ENCODE measurements around the gene DTNB.

The DTNB gene

DNA sequence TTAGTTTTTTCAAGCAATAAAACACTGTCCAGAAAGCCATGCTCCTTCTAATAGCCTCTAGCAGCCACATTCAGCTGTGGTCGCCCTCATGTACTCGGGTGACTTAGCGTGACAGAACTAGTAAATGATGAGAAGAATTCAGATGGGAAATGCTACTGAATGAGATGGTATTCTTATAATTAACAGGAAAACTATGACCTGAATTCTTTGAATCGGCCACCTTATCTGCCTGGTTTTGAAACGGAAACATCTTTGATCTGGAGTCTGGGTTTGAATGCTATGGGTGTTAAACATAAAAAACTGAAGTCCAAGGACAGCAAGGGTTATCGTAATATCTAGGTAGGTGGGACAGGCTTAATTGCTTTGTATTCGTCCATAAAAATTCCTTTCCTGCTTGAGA lies 192.8 kb downstream of the DTNB start:
- H3K4me3 ChIP-seq (ENCODE audit: low read depth, low read length) = no peak overlapping the region
- no peak for DNase-seq (ENCODE audit: low read depth)
- TF ChIP-seq, protein P1, sequence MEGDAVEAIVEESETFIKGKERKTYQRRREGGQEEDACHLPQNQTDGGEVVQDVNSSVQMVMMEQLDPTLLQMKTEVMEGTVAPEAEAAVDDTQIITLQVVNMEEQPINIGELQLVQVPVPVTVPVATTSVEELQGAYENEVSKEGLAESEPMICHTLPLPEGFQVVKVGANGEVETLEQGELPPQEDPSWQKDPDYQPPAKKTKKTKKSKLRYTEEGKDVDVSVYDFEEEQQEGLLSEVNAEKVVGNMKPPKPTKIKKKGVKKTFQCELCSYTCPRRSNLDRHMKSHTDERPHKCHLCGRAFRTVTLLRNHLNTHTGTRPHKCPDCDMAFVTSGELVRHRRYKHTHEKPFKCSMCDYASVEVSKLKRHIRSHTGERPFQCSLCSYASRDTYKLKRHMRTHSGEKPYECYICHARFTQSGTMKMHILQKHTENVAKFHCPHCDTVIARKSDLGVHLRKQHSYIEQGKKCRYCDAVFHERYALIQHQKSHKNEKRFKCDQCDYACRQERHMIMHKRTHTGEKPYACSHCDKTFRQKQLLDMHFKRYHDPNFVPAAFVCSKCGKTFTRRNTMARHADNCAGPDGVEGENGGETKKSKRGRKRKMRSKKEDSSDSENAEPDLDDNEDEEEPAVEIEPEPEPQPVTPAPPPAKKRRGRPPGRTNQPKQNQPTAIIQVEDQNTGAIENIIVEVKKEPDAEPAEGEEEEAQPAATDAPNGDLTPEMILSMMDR (conservative IDR thresholded peaks at IDR 0.05; ENCODE audit: low read depth, low read length) = no peak

DNA sequence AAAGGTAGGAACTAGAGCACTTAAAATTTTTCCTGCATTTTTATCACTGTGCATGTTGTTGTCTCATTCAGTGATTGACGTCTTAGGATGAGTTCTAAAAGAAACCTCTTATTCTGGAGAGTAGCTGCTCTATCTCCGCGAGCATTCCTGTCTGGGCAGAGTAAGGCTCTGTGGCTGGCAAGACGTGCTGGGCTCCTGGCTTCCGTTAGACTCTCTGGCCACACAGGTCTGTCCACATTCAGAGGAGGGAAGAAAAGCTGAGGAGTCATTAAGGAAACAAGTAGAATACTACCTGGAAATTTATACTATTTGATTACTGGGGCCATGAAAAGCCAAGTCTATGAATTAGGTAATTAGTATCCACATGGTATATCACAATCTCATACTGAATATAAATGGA lies 193.6 kb downstream of the DTNB start:
- no peak overlapping the region for H3K4me3 ChIP-seq (ENCODE audit: low read depth, low read length)
- no peak for DNase-seq (ENCODE audit: low read depth)
- TF ChIP-seq, protein P1 (conservative IDR thresholded peaks at IDR 0.05; ENCODE audit: low read depth, low read length) = no peak

DNA sequence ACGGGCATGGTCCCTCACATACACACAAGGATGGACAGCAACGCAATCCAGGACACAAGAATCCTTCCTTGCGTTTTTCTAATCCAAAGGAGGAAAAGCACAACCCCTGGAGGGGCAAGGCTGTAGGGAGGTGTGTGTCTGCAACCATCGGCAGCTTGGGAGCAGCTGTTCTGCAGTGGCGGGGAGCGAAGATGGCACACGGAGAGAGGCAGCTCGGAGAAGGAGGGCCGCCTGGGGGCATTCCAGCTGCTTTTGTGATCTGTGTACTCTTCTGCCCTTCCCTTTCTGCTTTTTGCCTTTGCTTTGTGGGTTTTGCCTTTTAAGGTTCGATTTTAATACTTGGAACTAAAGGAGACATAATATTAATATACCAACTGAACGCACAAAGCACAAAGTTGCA lies 194.6 kb downstream of the DTNB start:
- TF ChIP-seq, protein P1 (conservative IDR thresholded peaks at IDR 0.05; ENCODE audit: low read depth, low read length) = no peak

DNA sequence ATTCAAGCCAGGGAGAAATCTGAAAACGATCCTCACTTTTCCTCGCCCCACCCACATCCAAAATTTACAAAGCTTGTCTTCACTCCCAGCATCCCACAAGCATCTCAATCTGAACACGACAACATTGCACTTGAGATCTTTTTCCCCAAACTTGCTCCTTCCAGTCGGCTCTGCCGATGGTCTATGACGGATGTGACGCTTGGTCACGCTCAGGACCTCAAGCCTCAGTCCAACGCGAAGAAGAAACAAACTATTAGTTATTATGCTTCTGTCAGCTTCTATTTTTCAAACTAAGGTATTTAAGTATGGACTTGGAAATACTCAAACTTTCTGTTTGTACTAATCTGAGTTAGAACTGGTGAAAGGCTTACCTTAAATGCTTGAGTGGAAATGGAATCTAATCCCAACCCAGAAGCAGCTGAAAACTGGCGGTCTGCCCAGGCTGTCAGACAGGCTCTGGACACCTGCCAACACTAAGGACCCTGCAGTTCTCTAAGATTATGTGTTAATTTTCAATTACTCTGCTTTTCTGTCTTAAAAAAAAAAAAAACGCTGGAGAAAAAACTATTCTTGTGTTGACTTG lies 199.5 kb downstream of the DTNB start:
- TF ChIP-seq, protein P1 (conservative IDR thresholded peaks at IDR 0.05; ENCODE audit: low read depth, low read length) = no peak
- DNase-seq (ENCODE audit: low read depth) = peak; percentile 67
- H3K4me3 ChIP-seq (ENCODE audit: low read depth, low read length) = no peak overlapping the region

More for the DNA sequence above, 194.6 kb downstream of the DTNB start:
- no peak overlapping the region for H3K4me3 ChIP-seq (ENCODE audit: low read depth, low read length)
- DNase-seq (ENCODE audit: low read depth) = no peak

DNA sequence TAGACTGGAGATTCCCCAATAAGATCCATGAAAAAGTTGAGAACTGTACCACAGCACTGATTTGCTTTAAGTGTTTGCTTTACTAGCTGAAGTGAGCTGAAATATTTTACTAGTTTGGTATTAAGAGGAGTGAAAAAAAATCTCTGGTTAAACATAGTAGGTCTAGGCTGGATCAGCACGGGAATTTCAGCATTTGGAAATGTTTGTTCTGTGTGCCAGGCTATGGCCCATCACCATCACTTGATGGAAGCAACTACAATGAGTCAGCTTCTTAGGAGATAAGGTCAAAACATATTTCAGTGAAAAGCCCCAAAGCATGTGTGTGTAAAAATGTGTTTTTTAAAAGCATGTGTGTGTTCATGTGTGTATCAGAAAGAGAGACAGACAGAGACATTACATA lies 200.2 kb downstream of the DTNB start:
- no peak overlapping the region for H3K4me3 ChIP-seq (ENCODE audit: low read depth, low read length)
- TF ChIP-seq, protein P1 (conservative IDR thresholded peaks at IDR 0.05; ENCODE audit: low read depth, low read length) = no peak
- peak; percentile 15 for DNase-seq (ENCODE audit: low read depth)

DNA sequence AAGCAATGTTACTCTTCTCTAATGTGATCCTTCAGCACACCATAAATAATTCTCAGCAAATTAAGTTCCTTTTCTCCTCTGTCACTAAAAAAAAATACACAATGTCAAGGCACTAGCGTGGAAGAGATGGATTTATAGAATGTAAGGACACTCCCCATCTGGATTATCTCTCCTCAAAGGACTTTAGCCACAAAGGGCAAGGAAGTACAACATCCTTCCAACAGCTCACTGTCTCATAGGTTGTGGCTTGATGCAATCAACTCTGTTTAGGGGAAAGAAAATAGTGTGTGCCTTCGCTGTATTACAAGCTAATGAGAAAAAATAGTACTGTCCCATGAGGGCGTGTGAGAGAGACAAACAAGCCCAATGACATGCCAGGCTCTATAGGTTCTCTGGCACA lies 202.6 kb downstream of the DTNB start:
- DNase-seq (ENCODE audit: low read depth) = no peak
- no peak overlapping the region for H3K4me3 ChIP-seq (ENCODE audit: low read depth, low read length)
- TF ChIP-seq, protein P1 (conservative IDR thresholded peaks at IDR 0.05; ENCODE audit: low read depth, low read length) = no peak

DNA sequence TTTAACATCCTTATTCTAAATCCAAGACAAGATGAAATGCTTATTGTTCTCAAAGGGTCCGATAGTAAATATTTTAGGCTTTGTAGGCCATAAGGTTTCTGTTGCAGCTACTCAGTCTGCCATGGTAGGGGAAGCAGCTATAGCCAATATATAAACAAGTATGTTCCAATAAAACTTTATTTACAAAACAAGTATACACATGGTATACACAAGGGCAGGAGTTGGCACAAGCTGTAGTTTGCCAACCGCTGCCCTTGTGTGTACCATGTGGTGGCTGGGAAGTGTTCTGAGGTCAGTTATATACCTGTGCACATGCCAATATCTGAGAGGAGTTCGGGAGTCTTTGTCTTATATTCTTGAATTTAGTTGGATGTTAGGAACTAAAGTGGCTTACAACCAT lies 205.6 kb downstream of the DTNB start:
- DNase-seq (ENCODE audit: low read depth) = no peak
- TF ChIP-seq, protein P1 (conservative IDR thresholded peaks at IDR 0.05; ENCODE audit: low read depth, low read length) = no peak
- no peak overlapping the region for H3K4me3 ChIP-seq (ENCODE audit: low read depth, low read length)

Data from choroid plexus epithelial cell (primary cell).